DMS 273 (cell line): ENCODE results near the gene WASF1.
A peak's percentile ranks its signal among the peaks of the same experiment; 100 is the strongest.
"Not testable (repeated sequence)": the region's sequence is repeated elsewhere in the genome, so short reads cannot be mapped to it uniquely, and the experiment has no call there.

Experiments
- DNase-seq: peaks from one replicate; lab custom pipeline; 2025; ENCODE audit not compliant: unreplicated experiment; lab: John Stamatoyannopoulos, UW

The WASF1 gene

DNA sequence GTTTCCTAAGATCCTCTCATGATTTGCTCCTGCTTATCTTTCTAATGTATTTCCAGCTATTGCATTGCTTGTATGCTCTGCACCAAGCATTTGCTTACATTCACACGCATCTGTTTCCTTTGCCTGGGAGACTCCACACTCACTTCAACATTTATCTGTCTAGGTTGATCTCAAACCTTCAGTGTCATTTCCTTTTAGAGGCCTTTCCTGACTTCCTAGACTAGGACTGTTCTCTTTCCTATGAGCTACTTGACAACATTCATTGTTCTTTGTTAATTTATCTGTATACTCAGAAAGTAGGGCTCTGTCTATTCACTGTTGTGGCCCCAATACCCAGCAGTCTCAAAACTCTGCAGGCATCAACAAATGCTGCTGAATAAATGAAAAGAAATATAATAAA, 84.4 kb downstream of the WASF1 start:
- no peak for DNase-seq

DNA sequence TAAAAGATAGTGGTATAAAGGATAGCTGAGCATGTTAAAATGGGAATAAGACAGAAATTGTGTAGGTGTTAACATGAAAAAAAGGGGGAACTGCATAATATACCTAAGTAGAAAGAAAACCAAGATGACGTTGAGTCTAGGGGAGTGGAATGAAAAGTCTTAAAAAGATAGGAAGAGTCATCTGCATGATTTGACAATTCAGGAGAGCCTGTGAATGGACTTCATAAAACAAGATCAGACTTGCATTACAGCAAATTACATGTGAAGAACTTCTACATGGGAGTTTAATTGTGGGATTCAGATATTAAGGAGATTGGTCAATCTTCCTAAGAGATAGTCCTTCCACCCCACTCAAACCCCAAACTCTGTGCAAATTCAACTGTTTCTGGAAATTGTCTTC, 85.5 kb downstream of the WASF1 start:
- DNase-seq = no peak

DNA sequence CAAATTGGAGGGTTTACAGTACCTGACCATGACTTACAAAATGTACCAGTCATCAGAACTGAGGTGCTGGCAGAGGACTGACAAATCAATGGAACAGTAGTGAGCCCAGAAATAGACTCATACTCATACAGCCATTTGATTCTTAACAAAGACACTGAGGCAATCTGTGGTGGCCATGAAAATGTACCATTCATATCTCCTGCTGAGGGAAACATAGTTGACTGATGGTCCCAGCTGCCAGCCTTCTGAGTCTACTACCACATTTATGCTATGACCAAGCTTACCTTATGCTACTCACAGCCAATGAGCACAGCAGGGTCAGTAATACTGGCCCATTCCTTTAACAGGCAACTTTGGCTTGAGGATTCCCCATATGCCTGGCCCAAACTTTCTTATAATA, 88.6 kb downstream of the WASF1 start:
- no peak for DNase-seq

DNA sequence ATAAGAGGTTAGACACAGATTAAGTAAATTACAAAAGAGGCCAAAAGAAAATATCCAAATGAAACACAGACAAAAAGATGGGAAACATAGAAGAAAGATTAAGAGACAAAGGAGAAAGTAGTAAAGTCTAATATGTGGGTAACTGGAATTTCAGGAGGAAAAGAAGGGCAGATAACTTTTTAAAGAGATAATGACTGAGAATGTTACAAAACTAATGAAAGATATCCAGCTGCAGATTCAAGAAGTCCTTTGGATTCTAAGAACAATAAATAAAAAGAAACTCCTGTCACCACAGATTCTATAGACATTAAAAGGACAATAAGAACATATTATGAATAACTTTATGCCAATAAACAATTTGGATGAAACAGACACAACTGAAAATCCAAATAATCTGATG, 90.1 kb downstream of the WASF1 start:
- DNase-seq = no peak

DNA sequence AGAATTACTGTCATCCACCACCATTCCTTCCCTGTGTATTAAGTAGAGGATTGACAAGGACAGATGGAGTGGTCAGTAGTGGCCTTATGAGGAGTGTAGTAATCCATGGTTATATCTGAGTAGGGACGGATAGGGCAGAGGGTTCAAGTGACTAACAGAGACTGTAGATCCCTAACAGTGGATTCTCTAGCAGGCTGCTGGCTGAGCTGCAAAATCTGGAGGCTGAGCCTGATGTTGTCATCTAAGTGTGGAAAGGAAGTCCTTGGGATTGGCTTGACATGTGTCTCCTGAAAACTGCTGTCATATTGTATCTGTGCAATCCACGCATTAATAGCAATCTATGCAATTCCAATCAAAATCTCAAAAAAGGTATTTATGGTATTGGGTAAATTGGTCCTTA, 94.2 kb downstream of the WASF1 start:
- DNase-seq = no peak

DNA sequence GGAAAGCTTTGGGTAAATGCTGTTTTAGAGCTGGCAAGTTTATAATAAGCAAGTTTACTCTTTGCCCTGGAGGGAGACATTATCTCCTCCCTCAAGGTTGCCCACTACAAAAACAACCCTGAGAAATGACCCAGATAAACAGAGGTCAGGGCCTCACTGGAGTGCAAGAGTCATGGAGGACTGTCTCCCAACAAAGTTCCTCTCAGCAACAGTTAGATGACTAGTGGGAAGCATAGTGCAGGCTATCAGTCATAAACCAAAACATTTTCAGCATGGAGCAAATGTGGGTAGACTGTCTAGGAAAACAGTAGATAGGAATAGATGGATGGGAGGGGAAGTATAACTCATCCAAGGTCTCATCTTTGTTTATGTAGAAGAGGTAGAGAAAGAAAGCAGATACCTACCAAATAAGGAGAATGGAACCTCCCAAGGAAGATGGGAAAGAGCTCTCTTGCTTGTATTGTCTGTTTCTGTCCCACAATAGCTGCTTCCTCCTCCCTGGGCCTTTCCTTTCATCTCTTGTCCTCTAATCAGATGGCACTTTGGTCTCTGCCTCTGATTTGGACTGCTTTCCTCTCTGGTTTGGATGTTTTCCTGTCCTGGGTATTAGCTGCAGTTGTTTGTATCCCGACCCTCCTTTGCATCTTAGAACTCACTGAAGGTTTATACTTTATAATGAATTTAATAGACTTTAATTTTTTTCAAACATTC, 95.4 kb downstream of the WASF1 start:
- no peak for DNase-seq

DNA sequence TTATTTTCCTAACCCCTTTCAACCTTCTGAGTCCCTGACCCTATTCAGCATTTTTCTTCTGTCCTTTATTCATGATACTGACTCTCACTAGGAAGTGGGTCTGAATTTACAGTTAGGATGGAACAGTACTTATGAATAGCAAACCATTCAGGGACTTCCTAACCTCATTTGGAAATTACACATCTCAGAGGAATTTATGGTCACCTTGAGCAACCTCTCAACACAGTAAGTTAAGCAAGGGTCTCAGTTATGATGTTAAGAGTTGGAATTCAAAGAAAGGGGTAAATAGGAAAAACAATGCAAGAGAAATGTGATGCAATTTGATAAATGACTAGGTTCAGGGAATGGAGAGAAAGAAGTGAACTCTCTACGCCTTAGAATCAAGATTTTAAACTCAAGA, 104.1 kb downstream of the WASF1 start:
- no peak for DNase-seq

DNA sequence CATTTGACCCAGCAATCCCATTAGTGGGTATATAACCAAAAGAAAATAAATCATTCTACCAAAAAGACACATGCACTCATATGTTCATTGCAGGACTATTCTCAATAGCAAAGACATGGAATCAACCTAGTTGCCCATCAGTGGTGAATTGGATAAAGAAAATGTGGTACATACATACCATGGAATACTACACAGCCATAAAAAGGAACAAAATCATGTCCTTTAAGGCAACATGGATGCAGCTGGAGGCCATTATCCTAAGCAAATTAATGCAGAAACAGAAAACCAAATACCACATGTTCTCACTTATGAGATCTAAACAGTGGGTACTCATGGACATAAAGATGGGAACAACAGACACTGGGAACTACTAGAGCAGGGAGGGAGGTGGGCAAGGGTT, 106.0 kb downstream of the WASF1 start:
- DNase-seq = not testable (repeated sequence)

DNA sequence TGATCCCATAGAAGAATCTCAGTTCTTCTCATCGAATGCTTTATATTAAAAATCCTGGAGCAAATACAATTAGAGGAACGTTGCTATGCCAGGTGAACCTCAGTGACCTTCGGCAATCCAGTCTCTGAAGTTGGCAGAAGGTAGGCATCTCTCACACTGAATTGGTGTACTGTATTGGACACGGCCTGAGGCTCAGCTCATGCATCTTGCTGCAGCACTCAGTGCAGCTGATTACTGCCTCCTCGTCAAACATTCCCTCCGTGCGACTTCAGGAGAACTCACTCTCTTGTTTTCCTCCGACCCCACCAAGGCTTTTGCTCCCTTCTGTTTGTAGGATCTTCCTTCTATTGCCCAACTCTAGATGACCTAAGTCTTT, 110.9 kb downstream of the WASF1 start:
- no peak for DNase-seq

DNA sequence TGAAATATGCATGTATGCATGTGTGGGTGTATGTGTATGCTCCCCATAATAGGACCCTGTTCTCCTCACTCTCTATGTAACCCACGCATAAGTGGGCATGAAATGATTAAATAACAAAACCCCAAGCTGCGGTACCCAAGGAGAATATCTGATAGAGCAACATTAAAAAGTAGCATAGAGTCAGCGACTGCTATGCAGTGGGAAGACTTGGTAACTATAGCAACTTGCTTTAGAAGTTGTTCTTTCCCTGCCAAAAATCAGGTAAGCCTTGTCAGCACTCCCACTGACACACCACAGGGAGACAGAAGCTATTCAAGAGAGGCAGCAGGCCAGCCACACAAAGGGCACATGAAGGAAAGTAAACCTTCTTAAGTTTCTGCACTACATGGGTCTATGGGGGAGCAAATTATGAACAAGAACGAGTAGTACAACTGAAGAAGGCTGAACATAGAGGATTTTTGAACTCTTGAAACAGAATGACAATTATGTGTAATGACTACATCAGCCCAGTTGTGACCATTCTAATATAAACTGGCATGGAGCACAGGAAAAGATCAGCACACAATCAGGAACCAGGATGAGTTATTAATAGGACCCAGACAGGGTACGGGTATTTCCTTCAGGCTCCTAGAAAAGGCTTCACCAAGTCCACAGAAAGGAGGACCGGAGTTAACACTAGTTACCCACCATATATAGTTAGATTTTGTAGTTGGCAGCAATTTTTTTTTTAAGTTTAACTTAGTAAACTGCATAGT, 111.5 kb downstream of the WASF1 start:
- DNase-seq = peak; percentile 25

DNA sequence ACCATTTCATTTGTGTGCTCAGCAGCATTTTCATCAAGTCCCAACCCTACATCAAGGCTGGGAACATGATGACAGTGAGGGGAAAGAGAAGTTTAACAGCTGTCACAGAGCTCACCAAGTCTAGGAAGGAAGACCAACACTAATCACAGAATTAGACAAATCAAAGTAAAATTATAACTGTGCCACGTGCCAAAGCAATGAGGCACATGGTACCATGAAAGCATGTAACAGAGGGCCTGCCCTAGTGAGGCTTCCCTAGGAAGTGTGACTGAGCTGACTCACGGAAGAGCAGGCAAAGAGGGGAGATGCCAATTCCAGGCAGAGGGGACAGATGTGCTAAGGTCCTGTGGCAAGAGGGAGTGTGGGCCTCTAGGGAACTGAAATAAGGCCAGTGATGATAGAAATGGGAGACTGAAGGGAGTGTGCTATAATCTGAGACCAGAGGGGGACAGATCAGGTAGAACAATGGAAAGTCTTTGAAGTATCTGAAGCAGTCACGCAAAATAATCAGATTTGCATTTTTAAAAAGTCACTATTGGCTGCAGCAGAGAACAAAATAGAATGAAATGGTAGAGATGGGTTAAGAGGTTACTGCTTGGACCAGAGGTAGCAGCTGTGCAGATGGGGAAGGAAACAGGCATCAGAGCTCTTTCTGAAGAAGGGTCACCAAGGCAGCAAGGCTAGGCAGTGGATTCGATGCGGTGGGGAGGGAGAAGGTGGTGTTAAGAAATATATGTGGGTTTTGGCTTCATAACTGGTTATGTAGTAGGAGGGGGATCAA, 114.5 kb downstream of the WASF1 start:
- no peak for DNase-seq

DNA sequence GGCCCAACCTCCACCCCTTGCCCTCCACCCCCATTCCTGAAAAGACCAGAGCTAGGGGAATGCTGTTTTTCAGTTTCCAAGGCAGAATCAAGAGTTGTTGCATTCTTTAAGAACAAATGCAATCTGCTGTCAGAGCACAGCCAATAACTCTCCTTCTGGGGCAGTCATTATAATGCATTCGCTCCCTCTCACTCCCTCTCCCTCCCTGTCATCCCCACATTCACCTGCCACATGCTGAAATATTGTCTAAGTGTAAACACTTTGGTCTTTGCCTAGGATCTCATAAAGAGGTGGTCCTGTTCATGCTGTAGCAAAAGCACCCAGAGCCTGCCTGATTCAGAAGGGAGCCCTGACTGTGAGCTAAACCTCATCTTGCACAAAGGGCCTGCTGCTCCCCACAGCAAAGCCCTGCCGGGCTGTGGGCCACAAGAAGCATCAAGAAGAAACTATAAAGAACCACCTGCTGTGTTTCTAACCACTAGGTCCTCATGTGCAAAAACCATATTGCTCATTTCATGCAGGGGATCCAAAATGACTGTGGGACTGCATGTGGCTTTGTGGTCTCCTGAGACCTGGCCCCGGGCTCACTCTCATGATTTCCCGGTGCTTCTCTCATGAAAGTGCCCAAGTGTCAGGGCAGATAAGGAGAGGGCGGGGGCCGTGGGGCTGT, 115.7 kb downstream of the WASF1 start:
- no peak for DNase-seq

DNA sequence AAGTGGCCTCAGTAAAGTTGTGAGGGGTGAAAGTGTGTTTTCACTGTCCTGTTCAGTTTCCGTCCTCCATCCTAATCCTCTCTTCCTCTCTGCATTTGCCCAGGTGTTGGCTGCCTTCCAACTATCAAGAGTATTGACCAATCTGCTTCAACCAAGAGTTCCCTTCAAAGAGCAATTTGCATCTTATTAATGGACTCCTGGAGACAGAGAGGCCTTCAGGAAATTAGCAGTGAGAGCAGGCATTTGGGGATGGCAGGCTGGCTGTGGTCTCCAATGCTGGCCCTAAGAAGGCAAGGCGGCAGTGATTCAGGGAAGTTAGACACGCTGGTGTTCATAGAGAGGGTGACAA, 124.1 kb downstream of the WASF1 start:
- DNase-seq = peak; percentile 54

DNA sequence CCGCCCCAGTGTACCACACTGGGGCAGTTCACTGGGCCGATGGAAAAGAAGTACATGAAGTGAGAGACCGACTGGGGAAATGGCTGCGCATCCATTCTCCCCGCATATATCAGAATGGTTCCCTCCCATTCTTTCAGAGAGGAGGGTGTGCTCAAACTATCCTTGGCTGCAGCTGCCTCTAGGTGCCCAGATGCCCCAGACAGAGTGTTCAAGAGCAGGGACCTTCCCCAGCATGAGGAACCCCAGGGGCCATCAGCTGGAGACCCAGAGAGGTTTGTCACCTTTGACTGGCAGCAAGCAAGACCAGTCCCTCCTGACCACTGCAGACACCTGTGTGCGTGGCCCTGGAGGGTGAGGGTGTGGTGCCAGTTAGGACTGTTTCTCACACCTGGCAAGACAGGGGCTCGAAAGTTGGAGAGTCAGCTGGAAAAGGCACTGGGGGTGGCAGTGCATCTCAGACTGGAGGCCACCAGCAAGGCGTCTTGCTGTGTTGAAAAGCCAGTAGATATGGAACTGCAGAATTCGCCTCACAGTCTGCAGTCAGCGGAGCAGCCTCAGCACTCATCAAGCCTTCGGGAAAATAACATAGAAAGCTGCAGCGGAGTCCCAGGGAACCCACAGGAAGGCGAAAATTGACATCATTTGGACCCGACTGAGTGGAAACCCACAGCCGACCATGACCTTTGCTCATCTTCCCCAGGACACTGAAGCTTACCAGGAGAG, 124.6 kb downstream of the WASF1 start:
- no peak for DNase-seq

DNA sequence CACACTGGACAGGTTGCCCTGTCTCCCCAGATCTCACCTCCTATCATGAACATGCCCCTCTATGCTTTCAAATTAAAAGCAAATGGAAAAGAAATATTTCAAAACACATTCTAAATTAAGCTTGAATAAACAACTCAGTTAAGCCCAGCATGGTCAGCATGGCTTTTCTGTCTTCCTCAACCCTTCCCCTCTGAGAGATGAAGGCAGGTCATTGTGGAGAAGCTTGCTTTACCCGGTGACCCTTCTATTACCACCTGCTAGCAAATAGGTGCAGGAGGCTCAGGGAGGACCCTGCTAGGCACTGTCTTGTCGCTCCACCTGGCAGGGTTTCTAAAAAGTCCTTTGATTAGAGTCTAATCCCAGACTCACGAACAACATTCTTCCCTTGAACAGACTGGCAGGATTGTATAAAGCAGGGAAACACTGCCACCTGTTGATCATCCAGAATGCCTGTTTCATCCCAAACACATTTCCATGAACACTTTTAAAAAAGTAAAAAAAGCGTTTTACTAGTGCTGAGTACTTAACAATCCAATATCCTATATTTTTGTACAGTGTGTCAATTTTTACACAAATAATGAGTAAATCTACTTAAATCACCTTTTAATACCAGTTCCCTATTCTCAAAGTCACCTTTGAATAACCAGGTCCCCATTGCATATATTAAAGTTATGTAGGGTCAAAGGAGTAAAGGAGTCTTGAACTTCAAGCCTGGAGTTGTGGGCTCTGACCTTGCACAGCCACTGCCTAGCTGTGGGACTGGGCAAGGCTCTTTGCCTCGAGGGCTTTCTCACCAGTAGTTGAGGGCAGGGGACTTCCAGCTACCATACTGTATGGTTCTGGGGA, 125.9 kb downstream of the WASF1 start:
- peak; percentile 76 for DNase-seq

DNA sequence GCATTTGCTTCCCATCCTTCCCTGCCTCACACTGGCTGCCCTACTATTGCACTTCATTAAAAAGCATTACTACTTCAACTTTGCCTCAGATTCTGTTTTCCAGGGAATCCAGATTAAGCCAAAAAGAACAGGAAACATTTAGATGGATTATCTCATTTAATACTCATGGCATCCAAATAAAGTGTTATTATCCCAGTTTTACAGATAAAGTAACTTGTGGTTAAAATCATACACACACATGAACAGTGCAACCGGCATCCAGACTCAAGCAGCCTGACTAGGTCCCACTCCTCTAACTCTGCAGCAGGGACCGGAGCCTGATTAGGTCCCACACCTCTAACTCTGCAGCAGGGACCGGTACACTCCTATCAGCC, 129.0 kb downstream of the WASF1 start:
- no peak for DNase-seq
